Body of pancreas (tissue), 4 donors: ENCODE results near the gene UBP1. TPM values are rescaled to one million over a fixed set of nuclear protein-coding genes. Genes with fewer than 3 reads are reported as not detected.
"Not testable (repeated sequence)": the region's sequence is repeated elsewhere in the genome, so short reads cannot be mapped to it uniquely, and the experiment has no call there.

Source experiments
- ATAC-seq: fragments of 150-250 bp; one replicate; pipeline ENCODE4 v1.9.1; 2016
- DNase-seq, 4 donors: peaks; one replicate each; pipeline ENCODE4 v3.0.0-alpha.2; 2019
- H3K27ac ChIP-seq, 4 donors: fragments of 200-600 bp; sonication (generic); 1 replicate in 3 of 4; 2 replicates in 1 of 4; pipeline versions ENCODE4 v1.5.1 to v1.6.1; 2016 to 2019; ENCODE audit warnings: mild to moderate bottlenecking in 1 of 4, mixed read lengths in 1 of 4, moderate library complexity in 1 of 4
- H3K27me3 ChIP-seq, 2 donors: fragments of 200-600 bp; sonication (generic); one replicate each; pipeline ENCODE4 v1.6.0; 2016; ENCODE audit warnings: mild to moderate bottlenecking in 1 of 2
- H3K36me3 ChIP-seq, 2 donors: fragments of 200-600 bp; sonication (generic); replicated peaks in 1 of 2; 2 replicates each; pipeline ENCODE4 v1.5.1; 2016; ENCODE audit warnings: low read depth in 2 of 2; ENCODE audit not compliant: insufficient read depth in 1 of 2
- H3K4me1 ChIP-seq: fragments of 200-600 bp; sonication (generic); one replicate; pipeline ENCODE4 v1.6.0; 2016
- H3K4me3 ChIP-seq, 2 donors: fragments of 200-600 bp; sonication (generic); 1 replicate in 1 of 2; 2 replicates in 1 of 2; pipeline ENCODE4 v1.5.1; 2016 to 2019
- H3K9me3 ChIP-seq, 3 donors: fragments of 200-600 bp; sonication (generic); 1 replicate in 2 of 3; 2 replicates in 1 of 3; pipeline ENCODE4 v1.5.1; 2016
- CTCF ChIP-seq, 7 experiments: fragments of 450-650 bp in 4 of 7; fragments of 200-600 bp in 3 of 7; sonication (generic) in 3 of 7; IDR thresholded peaks; one replicate each; pipeline ENCODE4 v1.5.1; 2016 to 2019; ENCODE audit warnings: antibody characterized with exemption in 7 of 7
- POLR2A ChIP-seq, 3 donors: fragments of 450-650 bp; IDR thresholded peaks; one replicate each; pipeline ENCODE4 v1.6.1; 2016; ENCODE audit warnings: antibody characterized with exemption in 3 of 3, mild to moderate bottlenecking in 2 of 3
- WGBS, 2 donors: methylation state at CpG; one replicate each; pipeline ENCODE4 v1.1.5; 2017; 5-methylcytosine and 5-hydroxymethylcytosine counted together
- intact Hi-C: fragments of 100-400 bp; cut with DNase I; formaldehyde crosslinking; loops from one replicate; pipeline ENCODE4 v1.15.1; 2023
- total RNA-seq, 2 donors: library from RNA; depleted of rRNA; stranded (reverse); fragments of >200 nt; gene quantifications; one replicate each; pipeline ENCODE4 v1.1.0, GENCODE V29; 2016

UBP1 gene
- total RNA-seq, 2 donors from 2014 or later: 41.5 to 121 TPM

DNA sequence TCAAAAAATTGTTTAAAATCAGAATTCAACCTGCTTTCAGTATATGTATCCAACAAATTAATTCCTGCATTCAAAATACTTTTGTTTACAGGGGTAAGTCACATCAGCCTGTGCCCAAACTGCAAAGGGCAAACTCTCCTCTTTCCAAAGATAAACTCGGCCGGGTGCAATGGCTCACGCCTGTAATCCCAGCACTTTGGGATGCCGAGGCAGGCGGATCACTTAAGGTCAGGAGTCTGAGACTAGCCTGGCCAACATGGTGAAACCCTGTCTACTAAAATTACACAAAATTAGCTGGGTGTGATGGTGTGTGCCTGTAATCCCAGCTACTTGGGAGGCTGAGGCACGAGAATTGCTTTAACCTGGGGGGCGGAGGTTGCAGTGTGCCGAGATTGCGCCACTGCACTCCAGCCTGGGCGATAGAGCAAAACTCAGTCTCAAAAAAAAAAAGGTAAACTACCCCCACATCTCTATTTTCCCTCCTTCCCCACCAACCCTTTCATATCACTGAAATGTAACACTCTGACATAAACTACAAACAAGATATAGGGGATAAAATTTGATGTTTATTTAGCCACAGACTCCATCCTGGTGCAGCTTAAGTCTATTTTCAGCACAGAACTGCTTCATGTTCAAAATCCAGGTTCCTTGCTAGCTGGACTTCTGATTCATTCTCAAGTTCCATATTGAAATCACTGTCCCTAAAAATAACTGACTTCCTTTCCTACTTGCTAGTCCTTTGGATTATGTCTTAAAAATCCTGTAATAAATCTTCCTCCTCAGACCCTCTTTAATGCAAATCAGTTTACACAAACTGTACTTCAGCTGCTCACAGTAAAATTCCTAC, 15.4 kb downstream of the UBP1 start:
- TF ChIP-seq CTCF (IDR thresholded peaks at IDR 0.05) (no peak), POLR2A (IDR thresholded peaks at IDR 0.05) (no peak)
- no peak overlapping the region for H3K27ac ChIP-seq
- H3K9me3 ChIP-seq: no peaks in the 10 kb centered on the region
- no peaks in the 10 kb centered on the region for H3K27me3 ChIP-seq
- intact Hi-C loops: no loop called here
- 86 to 88% methylated on average over 10 of the region's 10 CpGs for WGBS, 2 donors
- ATAC-seq (no peak), DNase-seq (no peak)
- peaks cover 13% of the 10 kb centered on the region for H3K4me1 ChIP-seq
- no peak overlapping the region for H3K4me3 ChIP-seq
- H3K36me3 ChIP-seq: peaks cover 0 to 5% of the 10 kb centered on the region in 2 donors

- intact Hi-C loops: no loop called here
- H3K4me1 ChIP-seq: no peaks in the 10 kb centered on the region
- H3K9me3 ChIP-seq: no peaks in the 10 kb centered on the region
- WGBS, 2 donors: 100% methylated on average over 2 of the region's 2 CpGs
- no peak for ATAC-seq
- no peak for TF ChIP-seq POLR2A (IDR thresholded peaks at IDR 0.05)
- no peak for TF ChIP-seq CTCF (IDR thresholded peaks at IDR 0.05)
- no peak overlapping the region for H3K27ac ChIP-seq
- H3K27me3 ChIP-seq: no peaks in the 10 kb centered on the region
- H3K4me3 ChIP-seq: no peak overlapping the region
- peaks cover 0 to 5% of the 10 kb centered on the region in 2 donors for H3K36me3 ChIP-seq
- DNase-seq: no peak
Observed at GRCh38 chr3:33420966-33421365, 19.2 kb downstream of the UBP1 start.

GRCh38 chr3:33419948-33420347, 20.3 kb downstream of the UBP1 start:
- Histone ChIP-seq H3K27me3 (no peaks in the 10 kb centered on the region), H3K36me3 (peaks cover 0 to 5% of the 10 kb centered on the region in 2 donors), H3K9me3 (no peaks in the 10 kb centered on the region), H3K27ac (no peak overlapping the region), H3K4me3 (no peak overlapping the region), H3K4me1 (peaks cover 4% of the 10 kb centered on the region)
- no peak for DNase-seq
- 80 to 98% methylated on average over 1 of the region's 1 CpG for WGBS, 2 donors
- intact Hi-C loops: no loop called here
- ATAC-seq: no peak
- TF ChIP-seq CTCF (IDR thresholded peaks at IDR 0.05) (no peak), POLR2A (IDR thresholded peaks at IDR 0.05) (no peak)

GRCh38 chr3:33417066-33417673, 23.0 kb downstream of the UBP1 start:
- peaks cover 0 to 8% of the 10 kb centered on the region in 2 donors for H3K36me3 ChIP-seq
- DNase-seq (no peak), ATAC-seq (no peak)
- intact Hi-C loops: no loop called here
- H3K9me3 ChIP-seq: no peaks in the 10 kb centered on the region
- H3K4me1 ChIP-seq: peaks cover 9% of the 10 kb centered on the region
- H3K4me3 ChIP-seq: no peak overlapping the region
- no peak for TF ChIP-seq POLR2A (IDR thresholded peaks at IDR 0.05)
- no peak for TF ChIP-seq CTCF (IDR thresholded peaks at IDR 0.05)
- H3K27me3 ChIP-seq: no peaks in the 10 kb centered on the region
- no peak overlapping the region for H3K27ac ChIP-seq
- 90 to 95% methylated on average over 3 of the region's 3 CpGs for WGBS, 2 donors

- H3K4me1 ChIP-seq, H3K4me3 ChIP-seq, intact Hi-C loops, ATAC-seq, H3K27ac ChIP-seq, H3K27me3 ChIP-seq, H3K9me3 ChIP-seq, DNase-seq: not testable (repeated sequence)
- peaks cover 0 to 25% of the 10 kb centered on the region in 2 donors for H3K36me3 ChIP-seq
- WGBS, 2 donors: 95 to 96% methylated on average over 3 of the region's 3 CpGs
Observed at GRCh38 chr3:33410816-33411215, 29.4 kb downstream of the UBP1 start.
